HL-60/S4 treated with phorbol 12-myristate 13-acetate at 8.2 ng/mL for 4 days and 3 days (cell line): Measurements from ENCODE around the gene FSTL5.

Experiments used
- in situ Hi-C: fragments of 300-500 bp; cut with MboI; formaldehyde crosslinking; loops from 2 replicates; pipeline ENCODE4 v1.15.0; 2022; ENCODE audit warnings: low sequenced_read_pairs

Gene FSTL5

GRCh38 chr4:161949946-161950725 lies 213.7 kb downstream of the FSTL5 start:
- in situ Hi-C loops, result no loop called here

GRCh38 chr4:161948026-161948770 lies 215.6 kb downstream of the FSTL5 start:
- in situ Hi-C loops, result no loop called here

GRCh38 chr4:161937596-161937995 lies 226.2 kb downstream of the FSTL5 start:
- in situ Hi-C loops, result no loop called here

- in situ Hi-C loops, result no loop called here
These were observed 226.9 kb downstream of the FSTL5 start for GRCh38 chr4:161936625-161937550.

- in situ Hi-C loops, result no loop called here
These were observed 232.7 kb downstream of the FSTL5 start for GRCh38 chr4:161931089-161931488.

- in situ Hi-C loops, result no loop called here
These were observed 233.8 kb downstream of the FSTL5 start for GRCh38 chr4:161929956-161930355.

GRCh38 chr4:161926033-161926828 lies 237.6 kb downstream of the FSTL5 start:
- in situ Hi-C loops, result no loop called here

GRCh38 chr4:161920304-161921052 lies 243.3 kb downstream of the FSTL5 start:
- in situ Hi-C loops, result no loop called here

- in situ Hi-C loops, result no loop called here
These were observed 244.2 kb downstream of the FSTL5 start for GRCh38 chr4:161919442-161920220.

- in situ Hi-C loops, result no loop called here
These were observed 247.8 kb downstream of the FSTL5 start for GRCh38 chr4:161916035-161916434.

- in situ Hi-C loops, result no loop called here
These were observed 256.2 kb downstream of the FSTL5 start for GRCh38 chr4:161907590-161907955.

- in situ Hi-C loops, result no loop called here
These were observed 256.8 kb downstream of the FSTL5 start for GRCh38 chr4:161906836-161907589.

- in situ Hi-C loops, result no loop called here
These were observed 263.7 kb downstream of the FSTL5 start for GRCh38 chr4:161900110-161900509.

GRCh38 chr4:161894493-161895167 lies 269.2 kb downstream of the FSTL5 start:
- in situ Hi-C loops, result no loop called here

- in situ Hi-C loops, result no loop called here
These were observed 269.8 kb downstream of the FSTL5 start for GRCh38 chr4:161894014-161894413.

GRCh38 chr4:161893566-161893965 lies 270.2 kb downstream of the FSTL5 start:
- in situ Hi-C loops, result no loop called here

GRCh38 chr4:161892951-161893350 lies 270.8 kb downstream of the FSTL5 start:
- in situ Hi-C loops, result no loop called here

GRCh38 chr4:161883157-161883556 lies 280.6 kb downstream of the FSTL5 start:
- in situ Hi-C loops, result no loop called here
